ENCODE measurements around the gene TCERG1L.

The TCERG1L gene

DNA sequence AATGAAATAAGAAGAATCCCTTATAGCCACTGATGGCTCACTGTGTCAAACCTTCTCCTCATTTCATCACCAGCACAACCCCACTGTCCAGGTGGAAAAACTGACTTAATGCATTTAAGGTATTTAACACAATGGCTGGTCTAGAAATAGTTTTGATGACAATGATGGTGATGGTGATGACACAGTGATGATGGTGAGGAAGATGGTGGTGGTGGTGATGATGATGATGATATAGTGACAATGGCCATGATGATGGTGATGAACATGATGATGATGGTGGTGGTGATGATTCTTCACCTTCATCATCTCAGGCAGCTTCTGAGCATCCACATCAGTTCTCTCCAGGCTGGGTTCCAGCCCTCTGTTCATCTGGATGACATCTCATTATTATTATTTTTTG, 186.6 kb downstream of the TCERG1L start:
- no peak for DNase-seq (ENCODE audit: low read depth)

DNA sequence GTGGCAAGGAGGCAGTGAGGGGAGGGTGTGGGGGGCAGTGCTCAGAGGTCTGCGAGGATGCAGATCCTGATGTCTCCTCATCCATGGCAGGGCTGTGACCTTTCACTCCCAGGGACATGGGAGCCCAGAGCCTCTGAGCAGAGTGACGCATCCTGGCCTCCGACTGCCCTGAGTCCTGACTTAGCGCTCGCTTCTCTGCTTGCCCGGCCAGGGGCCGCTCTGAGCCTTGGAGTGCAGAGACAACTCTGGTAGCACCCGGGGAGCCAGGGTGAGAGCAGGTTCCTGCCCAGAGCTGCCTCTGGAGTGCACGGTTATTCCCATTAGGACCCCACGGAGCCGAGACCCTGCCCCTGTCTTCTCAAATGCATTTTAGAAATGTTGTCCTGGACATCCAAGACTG, 188.0 kb downstream of the TCERG1L start:
- no peak for DNase-seq (ENCODE audit: low read depth)

DNA sequence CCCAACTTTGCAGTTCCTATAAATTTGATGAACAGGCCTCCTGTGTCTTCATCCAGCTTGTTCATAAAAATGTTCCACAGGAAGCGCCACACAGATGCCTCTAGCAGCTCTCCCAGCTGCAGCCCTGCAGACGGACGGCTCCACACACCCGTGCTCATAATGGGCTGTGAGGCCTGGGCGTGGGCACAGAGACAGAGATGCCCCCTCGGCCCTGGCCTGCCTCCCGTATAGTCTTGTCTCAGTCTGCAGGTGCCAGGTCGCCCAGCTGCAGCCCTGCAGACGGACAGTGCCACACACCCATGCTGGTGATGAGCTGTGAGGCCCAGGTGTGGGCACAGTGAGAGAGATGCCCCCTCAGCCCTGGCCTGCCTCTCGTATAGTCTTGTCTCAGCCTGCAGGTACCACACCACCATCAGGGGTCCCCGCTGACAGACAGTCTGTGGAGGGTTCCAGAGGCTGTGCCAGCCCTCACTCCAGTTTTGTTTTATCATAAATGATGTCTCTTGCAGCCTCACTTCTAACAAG, 189.9 kb downstream of the TCERG1L start:
- no peak for DNase-seq (ENCODE audit: low read depth)

DNA sequence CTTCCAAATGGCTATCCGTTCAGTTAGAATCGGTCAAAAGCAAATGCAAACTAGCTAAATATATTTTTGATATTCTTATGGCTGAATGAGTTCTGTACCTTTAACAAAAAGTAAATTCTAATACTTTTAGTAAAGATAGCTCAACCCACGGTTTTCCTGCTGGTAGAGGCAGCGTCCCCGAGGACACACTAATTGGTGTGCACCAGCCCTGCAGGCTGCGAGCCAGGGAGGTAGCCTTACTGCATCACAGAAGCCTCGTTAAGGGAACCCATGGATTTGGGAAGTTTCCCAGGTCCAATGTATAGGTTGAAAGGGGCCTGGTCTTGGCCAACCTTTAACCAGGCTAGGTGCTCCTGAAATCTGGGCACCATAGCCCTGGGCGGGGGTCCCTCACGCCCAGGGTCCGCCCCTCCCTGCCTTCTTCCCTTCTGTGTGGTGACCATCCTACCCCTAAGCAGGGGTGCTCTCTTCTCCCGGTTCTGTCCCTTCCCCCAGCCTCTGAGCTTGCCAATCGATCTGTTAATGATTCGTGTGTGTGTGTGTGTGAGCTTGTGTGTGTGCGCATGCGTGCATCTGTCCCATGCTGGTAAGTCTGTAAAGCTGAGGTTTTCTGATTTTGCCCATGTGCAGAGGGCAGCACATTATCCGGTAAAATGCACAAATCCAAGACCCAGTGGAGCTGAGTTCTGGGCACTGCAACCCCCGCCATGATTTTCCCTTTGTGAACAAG, 191.7 kb downstream of the TCERG1L start:
- DNase-seq (ENCODE audit: low read depth) = no peak

DNA sequence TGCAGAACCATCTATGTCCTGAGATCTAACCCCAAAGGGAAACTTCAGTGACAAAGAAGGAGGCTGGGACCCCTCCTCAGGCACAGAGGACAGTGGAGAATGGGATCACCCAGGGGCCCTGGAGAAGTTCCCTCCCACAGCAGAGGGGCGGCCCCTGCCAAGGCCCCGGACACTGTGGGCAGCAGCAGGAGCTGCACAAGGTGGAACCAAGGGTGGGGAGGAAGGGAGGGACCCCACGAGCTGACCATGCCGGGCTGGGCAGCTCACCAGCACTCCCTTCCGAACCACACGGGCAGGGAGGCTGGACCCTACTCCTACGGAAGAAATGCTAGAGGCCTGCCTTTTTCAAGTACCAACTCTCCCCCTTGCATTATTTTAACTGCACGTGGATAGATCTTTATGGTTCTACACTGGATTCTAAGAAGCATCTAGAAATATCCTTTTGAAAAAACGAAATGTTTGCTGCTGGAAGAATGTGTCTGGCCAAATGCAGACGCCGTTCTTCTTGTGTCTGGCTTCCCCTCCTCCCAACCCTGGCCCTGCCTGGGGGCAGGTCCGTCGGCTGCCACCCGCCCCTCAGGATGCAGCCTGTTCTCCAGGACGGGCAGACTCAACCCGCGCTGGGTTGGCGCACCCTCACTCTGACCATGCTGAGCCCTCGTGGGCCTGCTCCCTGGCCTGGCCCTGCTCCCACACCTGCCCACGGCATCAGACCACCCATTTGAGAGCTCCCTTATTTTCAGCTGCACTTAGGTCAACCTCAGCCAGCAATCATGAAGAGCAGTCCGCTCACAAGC, 193.9 kb downstream of the TCERG1L start:
- DNase-seq (ENCODE audit: low read depth) = no peak

DNA sequence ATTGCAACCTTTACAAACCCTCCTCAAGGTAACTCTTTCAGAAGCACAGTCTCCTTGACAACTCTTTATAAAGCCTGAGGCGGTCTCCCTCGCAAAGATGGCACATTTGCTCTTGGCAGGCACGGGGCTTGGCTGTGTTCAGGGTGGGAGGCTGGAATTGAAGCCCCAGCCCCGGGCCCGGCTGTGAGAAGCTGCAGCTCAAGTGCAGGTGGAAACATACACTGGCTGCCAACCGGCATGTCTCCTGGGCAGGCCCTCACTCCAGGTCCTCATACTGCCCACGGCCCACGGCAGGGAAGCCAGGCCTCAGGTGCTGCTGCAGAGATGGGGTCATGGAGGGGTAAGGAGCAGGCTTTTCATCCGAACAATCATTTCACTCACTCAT, 194.5 kb downstream of the TCERG1L start:
- DNase-seq (ENCODE audit: low read depth) = no peak

DNA sequence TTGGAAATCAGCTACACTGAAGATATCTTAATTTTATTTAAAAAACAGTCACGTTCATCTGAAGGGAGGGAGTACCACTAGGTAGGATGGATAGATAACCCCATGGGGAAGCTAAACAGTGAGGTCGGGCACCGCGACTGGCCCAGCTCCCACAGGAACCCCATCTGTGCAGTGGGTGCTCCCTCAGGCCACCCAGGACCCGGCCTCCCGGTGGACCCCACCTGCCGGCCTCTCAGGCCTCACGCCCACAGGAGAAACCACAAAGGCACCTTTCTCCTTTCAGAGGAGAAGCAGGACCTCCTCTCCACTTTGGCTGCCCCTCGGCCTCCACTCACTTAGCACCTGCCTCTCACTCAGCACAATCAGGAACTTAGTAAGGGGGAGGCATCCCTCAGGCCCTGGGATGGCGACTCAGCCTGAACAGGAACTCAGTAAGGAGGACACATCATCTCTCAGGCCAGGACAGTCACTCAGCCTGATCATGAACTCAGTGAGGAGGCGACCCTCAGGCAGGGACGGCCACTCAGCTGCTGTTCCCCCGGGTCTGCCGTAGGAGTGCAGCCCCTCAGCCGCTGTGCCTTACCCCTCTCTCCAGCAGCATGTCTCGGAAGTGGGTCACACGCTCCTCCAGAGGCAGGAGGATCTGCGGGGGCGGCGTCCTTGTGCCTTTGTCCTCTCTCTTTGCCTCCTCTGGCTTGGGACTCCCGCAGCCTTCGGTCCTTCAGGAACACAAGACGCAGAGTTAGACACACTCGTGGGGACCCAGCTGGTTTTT, 195.1 kb downstream of the TCERG1L start:
- no peak for DNase-seq (ENCODE audit: low read depth)

DNA sequence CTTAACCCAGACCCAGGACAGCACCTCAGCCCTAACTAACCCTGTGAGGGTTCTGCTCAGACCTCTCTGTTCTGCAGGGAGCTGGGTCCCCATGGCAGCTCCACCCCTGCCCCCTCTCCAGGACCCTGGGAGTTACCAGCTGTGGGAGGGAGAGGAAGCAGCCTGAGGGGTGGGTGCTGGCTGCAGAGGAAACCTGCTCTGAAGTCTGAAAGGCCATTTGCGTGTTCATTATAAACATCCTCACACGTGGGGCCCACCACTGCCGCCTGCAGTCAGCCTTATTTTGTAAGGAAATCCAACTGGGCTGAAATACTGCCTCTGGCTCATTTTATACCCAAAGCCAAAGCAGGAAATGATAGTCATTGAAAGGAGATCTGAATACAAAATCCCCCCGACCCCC, 195.7 kb downstream of the TCERG1L start:
- no peak for DNase-seq (ENCODE audit: low read depth)

DNA sequence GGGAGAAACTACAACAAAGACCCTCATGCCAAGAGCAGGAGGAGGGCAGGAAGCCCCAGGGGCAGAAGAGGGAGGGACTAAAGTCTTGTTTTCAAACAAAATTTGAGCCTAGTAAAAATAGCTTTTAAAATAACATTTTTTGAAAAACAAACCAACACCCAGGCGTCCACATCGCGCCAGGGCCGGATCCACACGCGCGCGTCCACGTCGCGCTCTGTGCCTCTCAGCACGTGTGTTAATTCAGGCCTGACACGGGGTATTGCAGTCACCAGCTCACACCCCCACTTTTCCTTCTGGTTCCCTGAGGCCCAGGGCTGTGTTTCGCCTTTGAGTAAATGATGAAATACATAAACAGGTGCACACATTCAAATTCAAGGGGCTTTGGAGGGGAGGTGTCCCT, 196.2 kb downstream of the TCERG1L start:
- DNase-seq (ENCODE audit: low read depth) = no peak

DNA sequence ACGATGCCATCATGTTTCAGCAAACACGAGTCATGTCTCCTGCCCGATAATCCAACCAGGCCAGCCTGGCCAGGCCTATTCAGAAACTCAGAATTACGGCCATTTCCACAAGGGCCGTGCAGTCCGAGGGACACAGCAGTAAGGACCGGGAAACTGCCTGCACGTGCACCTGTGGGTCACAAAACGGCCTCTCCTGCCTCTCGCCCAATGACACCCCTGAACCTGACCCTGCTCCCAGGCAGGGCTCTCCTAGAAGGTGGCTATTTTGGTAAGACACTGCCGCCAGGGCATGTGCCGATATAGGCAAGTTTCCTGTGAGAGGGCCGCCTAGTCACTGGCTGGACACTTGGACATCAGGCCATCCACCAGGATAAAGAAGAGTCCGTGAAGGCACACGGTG, 196.7 kb downstream of the TCERG1L start:
- DNase-seq (ENCODE audit: low read depth) = no peak

DNA sequence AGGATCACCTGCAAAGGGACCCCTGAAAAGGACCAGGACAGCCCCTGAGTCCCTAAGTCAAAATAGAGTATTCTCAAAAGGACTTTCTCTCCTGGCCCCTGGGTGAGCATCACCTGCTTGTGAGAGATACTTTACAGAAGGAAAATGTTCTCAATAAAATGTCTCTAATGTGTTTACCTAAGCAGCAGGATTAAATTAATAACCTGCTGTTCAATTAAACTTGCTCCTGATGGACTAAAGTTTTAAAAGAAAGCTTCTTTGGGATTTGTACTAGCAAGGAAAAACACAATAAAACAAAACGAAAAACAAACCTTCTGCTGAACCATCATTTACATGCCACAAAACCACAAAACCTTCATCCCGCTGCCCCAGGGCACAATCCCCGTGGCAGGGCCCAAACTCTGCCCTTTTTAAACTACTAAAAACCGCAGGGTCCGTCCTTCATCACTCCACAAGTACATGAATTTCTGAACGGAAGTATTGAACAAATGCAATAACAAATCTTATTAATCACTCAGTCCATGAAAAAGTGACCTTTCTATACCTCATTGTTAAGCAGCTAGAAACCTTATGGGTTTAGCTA, 197.7 kb downstream of the TCERG1L start:
- no peak for DNase-seq (ENCODE audit: low read depth)

DNA sequence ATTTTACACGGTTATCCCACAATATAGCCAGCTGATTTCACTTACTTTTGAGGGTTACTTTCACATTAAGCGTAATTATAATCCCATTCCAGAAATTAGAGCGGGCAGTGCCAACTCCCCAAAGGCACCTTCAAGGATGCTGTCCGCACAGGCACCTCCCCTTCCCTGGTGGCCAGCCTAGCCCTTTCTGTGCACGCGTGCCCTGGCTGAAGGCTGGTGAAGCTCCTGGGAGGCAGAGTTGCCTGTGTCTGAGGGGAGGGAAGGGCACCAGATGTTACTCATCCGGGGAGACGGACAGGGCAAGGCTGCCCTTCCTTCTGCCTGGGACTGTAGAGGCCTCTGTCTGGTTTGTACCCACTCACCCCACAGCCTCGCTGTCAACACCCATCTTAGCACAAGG, 198.4 kb downstream of the TCERG1L start:
- no peak for DNase-seq (ENCODE audit: low read depth)

DNA sequence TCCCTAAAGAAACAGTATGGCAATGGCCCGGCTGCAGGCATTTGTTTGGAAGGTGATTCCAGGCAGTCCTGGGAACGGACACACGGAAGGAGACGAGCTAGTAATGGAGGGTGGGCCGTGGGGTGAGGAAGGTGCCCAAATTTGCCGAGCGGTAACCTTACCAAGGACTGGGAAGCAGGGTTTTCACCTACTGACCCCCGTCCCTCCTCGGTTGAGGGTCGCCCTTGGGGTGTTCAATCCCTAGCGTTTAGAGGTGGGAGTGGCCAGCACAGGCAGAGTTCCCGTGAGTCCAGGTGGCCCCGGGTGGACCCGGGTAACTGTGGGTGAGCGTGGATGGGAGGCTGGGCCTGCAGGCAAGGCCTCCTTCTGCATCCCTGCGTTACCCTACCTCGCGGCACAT, 198.8 kb downstream of the TCERG1L start:
- DNase-seq (ENCODE audit: low read depth) = no peak

DNA sequence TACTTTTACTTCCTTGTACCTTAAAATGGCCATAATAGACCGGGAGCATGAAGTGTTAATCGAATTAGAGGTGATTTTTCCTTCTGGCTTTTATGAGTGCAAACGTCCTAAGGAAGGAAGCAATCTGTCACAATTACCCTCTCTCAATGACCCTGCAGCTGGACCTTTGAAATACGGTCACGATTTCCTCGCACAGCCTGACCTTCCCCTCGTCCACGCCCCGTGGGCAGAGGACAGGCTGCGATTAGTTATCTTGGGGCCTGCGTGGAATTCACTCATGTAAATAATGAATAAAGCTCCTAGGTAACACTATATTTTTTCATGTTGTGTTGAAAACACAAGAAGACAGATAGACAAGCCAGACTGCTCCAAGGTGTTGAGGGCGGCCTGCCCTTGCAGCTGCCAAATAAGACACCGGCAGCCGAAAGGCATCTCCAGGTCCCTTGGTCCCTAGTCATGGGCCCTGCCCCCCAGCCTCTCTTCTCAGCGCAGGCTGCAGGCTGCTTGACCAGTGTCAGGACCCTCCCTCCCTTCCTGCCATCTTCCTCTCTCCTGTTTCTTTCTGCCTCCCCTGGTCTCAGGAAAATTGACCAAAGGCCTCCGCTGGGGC, 199.9 kb downstream of the TCERG1L start:
- no peak for DNase-seq (ENCODE audit: low read depth)

DNA sequence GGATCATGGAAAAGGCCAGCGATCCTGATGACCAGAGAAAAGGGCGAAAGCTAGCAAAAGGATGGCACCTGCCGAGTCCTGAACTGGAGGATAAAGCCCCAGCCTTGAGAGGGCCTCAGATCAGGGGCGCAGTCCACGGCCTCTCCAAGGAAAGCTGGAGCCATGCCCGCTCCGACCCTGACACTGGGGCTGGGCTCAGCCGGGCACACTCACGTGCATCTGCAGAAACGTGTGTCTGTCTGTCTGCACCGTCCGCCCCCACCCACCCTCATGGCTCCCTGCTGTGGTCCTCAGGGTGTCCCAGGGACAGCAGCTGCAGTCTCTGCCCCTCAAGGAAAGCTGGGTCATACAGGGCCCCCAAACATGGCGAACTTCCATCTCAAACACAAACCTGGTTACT, 200.5 kb downstream of the TCERG1L start:
- DNase-seq (ENCODE audit: low read depth) = no peak

DNA sequence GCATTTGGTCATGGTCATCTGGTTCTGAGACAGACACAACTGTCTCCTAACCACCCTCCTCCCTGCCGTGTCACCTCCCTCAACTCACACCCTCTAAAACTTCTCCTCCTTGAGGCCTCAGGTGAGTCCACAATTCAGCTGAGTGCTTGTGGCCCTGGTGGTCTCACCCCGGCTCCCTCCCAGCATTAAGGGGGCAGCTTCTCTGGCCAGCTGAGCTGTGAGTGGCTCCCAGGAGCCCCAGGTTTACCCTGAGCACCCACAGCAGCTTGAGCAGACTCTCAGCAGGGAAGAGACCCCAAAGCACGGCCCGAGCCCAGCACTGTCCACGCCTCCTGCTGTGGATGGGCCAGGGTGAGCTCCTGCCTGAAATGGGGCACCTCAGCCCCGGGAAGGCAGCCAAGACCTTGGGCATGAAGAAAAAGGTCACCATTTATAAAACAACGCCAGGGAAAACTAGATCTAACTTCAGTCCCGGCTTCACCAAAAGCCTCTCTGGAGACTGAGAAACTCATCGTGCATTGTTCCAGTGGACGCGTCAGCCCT, 201.2 kb downstream of the TCERG1L start:
- DNase-seq (ENCODE audit: low read depth) = no peak

DNA sequence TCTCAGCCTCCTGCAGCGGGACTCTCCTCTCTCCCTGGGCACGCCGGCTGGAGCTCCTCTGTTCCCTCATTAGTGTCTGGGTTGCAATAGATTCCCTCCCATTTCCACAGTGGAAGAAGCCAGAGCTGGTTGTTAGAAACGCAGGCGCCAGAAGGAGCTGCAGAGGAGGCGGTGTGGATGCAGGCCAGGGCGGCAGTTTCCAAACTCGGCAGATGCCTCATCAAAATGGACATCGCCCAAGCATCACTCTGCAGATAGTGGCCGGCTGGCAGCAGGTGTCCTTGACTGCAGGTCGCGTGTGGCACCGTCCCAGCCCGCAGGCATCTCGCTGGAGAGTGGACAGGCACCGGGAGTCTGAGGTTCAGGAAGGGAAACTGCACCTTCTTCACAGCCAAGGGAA, 201.8 kb downstream of the TCERG1L start:
- DNase-seq (ENCODE audit: low read depth) = no peak

DNA sequence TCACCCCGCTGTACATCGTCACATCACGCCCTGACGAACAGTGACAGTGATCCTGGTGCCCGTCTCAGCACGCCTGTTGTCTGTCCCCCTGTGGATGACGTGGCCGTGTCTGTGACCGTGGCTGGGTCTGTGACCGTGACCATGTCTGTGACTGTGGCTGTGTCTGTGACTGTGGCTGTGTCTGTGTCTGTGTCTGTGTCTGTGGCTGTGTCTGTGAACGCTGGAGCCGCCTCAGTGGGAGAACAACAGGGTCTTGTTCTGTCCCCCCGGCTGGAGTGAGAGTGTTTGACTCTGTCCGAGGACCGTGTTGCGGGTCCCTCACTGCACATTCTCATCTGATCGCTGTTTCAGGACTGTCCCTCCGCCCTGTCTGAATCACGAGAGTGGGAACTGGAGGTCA, 202.2 kb downstream of the TCERG1L start:
- no peak for DNase-seq (ENCODE audit: low read depth)

DNA sequence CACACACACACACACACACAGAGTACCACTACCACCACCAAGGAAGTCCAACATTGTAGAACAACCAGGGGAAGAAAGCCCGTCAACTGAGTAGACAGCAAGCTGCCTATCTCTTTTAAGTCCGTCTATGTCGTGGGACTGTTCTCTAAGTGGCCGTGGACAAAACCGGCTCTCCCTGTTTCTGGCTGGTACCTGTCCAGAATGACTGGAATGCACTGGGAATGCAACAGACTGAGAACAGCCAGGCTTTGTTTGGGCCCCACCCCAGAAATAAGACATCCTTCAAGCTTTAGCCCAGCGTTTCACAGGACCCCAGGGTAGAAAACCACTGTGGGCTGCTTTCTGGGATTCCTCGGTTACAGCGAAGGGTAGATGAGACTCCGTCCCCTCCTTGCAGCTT, 203.6 kb downstream of the TCERG1L start:
- no peak for DNase-seq (ENCODE audit: low read depth)

DNA sequence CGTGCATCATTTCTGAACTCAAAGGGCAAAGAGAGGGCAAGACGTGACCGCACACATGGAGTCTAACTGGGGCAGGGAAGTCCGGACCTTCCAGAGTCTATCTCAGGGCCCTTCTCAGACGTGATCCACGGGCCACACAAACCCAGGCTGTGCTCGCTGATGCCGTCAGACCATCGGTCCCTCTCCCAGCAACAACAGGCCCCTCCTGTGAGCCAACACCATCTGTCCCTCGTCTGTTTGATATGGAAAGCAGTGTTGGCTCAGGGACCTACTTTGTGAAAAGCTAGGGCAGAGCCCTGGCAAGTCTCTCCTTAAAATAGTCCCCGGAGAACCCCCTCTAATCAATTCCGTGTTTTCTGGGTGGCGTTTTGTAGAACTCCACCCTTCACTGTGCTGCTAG, 208.8 kb downstream of the TCERG1L start:
- no peak for DNase-seq (ENCODE audit: low read depth)

DNA sequence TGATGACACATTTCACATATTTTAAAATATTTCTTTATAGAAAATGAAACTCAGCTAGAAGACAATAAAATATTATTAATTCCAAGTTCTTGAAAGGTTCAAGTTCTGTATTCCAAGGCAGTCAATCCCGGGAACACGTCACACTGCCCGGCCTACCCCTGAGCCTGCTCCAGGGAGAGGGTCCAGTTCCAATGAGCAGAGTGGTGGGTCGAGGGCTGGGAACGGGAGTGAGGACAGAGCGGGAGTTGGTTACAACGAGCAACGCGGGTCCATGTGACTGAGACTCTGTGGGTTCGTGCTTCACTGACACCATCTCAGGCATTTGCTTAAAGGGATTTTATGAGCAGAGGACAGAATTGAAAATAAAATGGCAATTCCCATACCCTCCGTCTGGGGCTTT, 209.4 kb downstream of the TCERG1L start:
- DNase-seq (ENCODE audit: low read depth) = no peak
